Fibroblast of the aortic adventitia (primary cell): ENCODE data around the gene SF3A2. TPM values are rescaled to one million over a fixed set of nuclear protein-coding genes. Genes with fewer than 3 reads are reported as not detected.

Experiments used
- DNase-seq: peaks from one replicate; pipeline ENCODE4 v3.0.0-alpha.2; 2010; ENCODE audit warnings: low read depth
- H3K4me3 ChIP-seq: 2 replicates; pipeline ENCODE4 v1.5.1; 2011; ENCODE audit warnings: low read depth, mild to moderate bottlenecking, control low read depth, low read length, moderate library complexity
- total RNA-seq: library from RNA; depleted of rRNA; stranded (reverse); fragments of >200 nt; gene quantifications from 2 replicates; pipeline ENCODE4 v1.2.3, GENCODE V29; 2012; ENCODE audit warnings: low replicate concordance
- TF ChIP-seq, protein P1 (sequence below): IDR thresholded peaks from 2 replicates; pipeline ENCODE4 v1.5.1; 2011; ENCODE audit warnings: mild to moderate bottlenecking, low read length, control low read depth, inconsistent platforms; ENCODE audit not compliant: insufficient read depth

Gene SF3A2
- total RNA-seq, 1 donor, result 29.6 TPM

DNA sequence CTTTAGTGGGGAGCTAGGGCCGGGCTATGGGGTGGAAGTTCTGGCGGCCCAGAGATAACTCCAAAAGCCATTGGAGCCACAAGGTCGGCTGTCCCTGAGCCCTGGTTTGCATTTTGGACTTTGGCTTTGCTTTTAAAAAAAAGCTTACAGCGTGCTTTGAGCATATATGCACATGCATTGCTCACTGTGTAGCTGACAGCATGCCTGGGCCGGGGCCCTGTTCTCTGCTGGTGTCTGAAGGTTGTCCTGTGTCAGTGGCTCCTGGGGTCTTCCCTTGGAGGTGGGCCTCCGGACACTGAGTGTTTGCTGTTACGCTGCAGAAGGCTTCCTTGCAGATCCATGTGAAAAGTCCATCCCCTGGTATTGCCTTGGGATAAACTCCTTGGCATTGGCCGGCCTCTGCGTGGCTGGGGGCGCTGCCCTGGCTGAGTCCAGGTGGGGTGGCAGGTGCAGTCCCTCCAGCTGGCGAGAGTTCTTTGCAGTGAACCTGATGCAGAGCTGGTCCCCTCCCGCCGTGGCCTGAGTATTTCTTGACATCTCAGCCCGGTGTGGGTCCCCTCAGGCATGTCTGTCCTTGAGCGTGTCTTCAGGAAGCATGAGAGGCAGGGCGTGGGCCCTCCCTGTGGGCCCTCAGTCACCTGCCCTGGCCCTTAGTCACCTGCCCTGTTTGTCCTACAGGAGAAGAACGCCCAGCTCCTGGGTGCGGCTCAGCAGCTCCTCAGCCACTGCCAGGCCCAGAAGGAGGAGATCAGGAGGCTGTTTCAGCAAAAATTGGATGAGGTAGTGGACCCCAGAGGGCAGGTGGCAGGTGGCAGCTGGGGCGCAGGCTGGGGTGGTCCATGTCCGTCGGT lies 23.5 kb upstream of the SF3A2 start:
- TF ChIP-seq, protein P1, sequence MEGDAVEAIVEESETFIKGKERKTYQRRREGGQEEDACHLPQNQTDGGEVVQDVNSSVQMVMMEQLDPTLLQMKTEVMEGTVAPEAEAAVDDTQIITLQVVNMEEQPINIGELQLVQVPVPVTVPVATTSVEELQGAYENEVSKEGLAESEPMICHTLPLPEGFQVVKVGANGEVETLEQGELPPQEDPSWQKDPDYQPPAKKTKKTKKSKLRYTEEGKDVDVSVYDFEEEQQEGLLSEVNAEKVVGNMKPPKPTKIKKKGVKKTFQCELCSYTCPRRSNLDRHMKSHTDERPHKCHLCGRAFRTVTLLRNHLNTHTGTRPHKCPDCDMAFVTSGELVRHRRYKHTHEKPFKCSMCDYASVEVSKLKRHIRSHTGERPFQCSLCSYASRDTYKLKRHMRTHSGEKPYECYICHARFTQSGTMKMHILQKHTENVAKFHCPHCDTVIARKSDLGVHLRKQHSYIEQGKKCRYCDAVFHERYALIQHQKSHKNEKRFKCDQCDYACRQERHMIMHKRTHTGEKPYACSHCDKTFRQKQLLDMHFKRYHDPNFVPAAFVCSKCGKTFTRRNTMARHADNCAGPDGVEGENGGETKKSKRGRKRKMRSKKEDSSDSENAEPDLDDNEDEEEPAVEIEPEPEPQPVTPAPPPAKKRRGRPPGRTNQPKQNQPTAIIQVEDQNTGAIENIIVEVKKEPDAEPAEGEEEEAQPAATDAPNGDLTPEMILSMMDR, result no peak
- DNase-seq, result no peak
- H3K4me3 ChIP-seq, result no peak overlapping the region

DNA sequence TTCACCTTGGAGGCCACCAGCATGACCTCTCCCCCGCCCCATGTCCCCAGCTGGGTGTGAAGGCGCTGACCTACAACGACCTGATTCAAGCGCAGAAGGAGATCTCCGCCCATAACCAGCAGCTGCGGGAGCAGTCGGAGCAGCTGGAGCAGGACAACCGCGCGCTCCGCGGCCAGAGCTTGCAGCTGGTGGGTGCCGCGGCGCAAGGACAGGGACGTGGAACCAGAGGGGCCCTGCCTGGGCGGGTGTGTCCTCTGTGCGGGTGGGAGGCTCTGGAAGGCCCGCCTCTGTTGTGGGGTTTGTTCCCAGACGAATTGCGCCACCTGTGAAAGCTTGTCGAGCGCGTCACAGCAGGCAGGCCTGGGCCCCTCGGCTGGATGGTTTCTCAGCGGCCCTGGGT lies 22.8 kb upstream of the SF3A2 start:
- DNase-seq, result no peak
- H3K4me3 ChIP-seq, result no peak overlapping the region
- TF ChIP-seq, protein P1, result no peak

DNA sequence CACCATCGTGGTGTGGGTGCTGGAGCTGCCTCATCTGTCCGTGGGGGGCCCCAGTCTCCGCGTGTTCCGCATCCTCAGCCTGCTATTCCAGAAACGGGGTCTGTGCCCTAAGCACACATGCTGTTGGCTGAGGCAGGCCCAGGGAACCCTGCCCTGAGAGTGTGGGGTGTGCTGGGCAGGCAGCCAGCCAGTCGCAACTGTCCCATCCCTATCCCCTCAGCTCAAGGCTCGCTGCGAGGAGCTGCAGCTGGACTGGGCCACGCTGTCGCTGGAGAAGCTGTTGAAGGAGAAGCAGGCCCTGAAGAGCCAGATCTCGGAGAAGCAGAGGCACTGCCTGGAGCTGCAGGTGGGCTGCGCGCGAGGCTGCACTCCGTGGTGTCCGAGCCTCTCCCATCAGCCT lies 22.4 kb upstream of the SF3A2 start:
- TF ChIP-seq, protein P1, result no peak
- no peak for DNase-seq
- no peak overlapping the region for H3K4me3 ChIP-seq

DNA sequence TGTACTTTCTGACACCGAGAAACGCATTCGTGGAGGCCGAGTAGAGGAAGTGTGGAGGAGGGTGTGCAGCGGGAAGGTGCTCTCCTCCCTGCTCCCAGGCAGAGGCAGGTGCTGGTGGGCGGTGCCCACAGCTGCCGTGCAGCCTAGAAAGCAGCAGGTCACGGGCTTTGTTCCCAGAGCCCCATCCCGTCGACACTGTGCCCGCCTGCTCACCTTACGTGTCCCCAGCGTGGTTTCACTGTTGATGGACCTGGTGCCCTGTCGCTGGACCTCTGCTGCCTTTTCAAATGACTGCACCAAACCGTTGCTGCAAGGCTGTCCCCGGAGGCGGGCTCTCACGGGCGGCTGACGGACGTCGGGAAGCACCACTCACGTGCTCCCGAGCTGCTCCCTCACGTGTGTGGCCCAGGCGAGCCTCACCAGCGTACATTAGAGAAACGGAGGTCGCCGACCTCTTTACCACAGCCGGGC lies 21.3 kb upstream of the SF3A2 start:
- no peak overlapping the region for H3K4me3 ChIP-seq
- no peak for DNase-seq
- TF ChIP-seq, protein P1, result no peak

DNA sequence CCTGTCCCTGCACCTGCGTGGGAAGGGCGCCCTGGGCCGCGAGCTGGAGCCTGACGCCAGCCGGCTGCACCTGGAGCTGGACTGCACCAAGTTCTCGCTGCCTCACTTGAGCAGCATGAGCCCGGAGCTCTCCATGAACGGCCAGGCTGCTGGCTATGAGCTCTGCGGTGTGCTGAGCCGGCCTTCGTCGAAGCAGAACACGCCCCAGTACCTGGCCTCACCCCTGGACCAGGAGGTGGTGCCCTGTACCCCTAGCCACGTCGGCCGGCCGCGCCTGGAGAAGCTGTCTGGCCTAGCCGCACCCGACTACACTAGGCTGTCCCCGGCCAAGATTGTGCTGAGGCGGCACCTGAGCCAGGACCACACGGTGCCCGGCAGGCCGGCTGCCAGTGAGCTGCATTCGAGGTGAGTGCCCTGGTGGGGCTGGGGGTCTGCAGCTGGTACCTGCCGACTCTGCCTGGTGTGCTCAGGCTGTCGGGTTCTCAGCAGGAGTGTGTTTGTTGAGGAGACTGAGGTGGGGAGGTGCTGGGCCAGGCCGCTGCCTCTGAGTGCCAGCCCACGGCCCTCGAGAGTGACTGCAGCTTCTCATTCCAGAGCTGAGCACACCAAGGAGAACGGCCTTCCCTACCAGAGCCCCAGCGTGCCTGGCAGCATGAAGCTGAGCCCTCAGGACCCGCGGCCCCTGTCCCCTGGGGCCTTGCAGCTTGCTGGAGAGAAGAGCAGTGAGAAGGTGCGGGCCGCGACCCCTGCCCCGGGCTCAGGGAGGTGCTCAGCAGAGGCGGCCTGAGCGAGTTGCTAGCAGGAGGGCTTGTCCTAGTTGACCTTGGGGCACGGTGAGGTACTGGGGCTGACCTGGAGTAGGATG lies 20.0 kb upstream of the SF3A2 start:
- no peak overlapping the region for H3K4me3 ChIP-seq
- no peak for DNase-seq
- TF ChIP-seq, protein P1, result no peak

DNA sequence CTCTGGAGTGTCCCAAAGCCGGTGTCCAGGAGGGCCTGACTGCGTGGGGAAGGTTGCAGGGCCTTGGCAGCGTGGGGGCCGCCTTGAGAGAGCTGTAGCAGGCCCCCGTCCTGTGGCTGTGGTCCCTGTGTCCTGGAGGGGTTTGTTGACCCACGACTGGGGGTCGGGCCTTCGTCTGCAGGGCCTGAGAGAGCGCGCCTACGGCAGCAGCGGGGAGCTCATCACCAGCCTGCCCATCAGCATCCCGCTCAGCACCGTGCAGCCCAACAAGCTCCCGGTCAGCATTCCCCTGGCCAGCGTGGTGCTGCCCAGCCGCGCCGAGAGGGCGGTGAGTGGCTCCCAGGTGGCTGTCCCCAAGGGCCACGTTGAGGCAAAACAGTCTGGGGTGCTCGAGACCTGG lies 19.0 kb upstream of the SF3A2 start:
- H3K4me3 ChIP-seq, result no peak overlapping the region
- TF ChIP-seq, protein P1, result no peak
- DNase-seq, result no peak
